HL-60/S4 treated with phorbol 12-myristate 13-acetate at 8.2 ng/mL for 4 days and 3 days (cell line): ENCODE measurements around the gene PROB1.
"Not testable (repeated sequence)": the region's sequence is repeated elsewhere in the genome, so short reads cannot be mapped to it uniquely, and the experiment has no call there.

ENCODE experiments used
- in situ Hi-C: fragments of 300-500 bp; cut with MboI; formaldehyde crosslinking; loops from 2 replicates; pipeline ENCODE4 v1.15.0; 2022; ENCODE audit warnings: low sequenced_read_pairs

PROB1 gene

DNA sequence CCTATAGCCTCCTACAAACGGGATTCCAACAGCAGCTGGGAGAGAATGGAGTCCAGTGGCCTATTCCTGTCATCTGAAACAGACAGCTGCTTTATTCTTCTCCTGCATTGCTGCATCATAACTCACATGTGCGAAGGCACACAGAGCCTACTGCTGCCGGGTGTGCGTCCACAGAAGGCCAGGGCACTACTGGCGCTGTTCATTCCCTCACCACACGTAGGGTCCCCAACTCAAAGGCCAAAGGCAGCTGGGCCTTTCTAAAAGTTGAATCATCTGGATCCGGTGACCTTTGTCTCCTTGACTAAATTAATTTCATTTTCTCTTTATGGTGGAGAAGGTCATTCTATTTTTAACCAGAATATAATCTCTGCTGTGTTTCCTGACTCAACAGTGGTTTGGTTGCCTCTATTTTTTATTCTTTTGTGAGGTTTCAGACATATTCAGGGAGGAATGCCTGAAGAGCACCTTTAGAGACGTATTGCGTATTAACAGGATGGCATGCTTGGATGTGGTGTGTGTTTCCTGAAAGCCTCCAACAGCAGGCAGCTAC is 19.8 kb upstream of the PROB1 start:
- in situ Hi-C loops = no loop called here

DNA sequence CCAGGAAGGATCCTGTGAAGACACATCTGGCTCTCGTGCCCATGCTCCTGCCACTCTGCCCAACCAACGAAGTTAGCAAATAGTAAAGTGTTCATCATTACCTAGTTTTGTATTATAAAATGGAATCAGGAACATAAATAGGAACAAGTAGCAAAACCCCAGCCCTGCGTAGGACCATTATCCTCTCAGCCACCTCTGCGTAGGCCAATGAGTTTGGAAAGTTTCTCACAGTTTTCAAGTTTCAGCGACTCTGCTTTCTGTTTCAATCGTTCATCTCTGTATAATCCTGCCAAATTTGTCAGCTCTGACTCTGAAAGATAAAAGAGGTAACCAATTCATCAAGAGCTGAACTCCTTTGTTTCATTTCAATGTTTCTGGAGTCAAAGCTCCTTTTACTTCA is 19.1 kb upstream of the PROB1 start:
- in situ Hi-C loops = no loop called here

DNA sequence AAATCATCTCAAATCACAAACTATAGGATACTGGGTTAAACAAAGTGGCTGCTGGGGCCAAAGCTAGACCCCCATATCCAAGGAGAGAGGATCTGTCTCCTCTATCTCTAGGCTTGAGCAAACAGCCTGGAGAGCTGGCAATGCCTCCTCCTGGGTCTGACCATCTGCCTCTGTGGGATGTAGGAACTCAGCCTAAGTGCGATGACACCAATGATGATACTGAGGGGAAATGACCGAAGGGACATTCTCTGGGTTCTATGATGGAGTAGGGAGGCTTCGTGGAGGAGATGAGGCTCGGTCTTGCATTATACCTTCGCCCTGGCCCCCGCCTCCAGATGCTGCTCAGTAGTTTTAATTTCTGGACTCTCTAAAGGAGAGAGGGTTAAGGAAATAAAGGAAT is 18.2 kb upstream of the PROB1 start:
- in situ Hi-C loops = no loop called here

DNA sequence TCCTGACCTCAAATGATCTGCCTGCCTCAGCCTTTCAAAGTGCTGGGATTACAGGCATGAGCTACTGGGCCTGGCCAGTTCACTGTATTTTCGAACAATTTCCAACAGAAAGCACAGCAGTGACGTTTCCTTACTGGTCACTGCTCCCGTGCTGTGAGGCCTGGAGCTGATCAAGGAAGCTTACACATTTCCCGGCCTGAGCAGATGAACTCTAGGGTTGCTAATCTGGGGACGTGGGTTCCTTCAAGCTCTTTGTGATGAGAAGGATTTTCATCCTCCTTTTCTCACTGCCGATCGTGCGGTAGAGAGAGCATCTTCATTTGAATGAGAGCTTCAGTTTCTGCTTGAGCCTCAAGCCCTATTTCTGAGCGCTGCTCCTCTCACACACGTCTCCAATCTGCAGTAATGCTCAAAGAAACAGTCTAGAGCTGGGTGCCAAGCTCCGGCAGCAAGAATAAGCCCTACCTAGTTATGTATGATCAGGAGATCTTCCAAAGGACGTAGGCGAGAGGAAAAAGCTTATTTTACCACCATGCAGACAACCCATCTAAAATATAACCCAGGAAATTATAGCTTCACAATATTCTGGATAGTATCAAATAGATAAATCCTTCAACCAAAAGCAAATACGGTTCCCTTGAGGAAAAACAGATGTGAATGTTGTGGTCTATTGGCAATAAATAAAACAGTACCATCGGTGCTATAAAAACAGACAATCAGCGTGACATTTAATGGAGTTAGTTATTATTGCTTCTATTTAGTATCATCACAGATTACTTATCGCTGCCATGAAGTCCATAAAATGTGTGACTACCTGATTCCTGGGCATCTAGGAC is 16.3 kb upstream of the PROB1 start:
- in situ Hi-C loops = no loop called here

DNA sequence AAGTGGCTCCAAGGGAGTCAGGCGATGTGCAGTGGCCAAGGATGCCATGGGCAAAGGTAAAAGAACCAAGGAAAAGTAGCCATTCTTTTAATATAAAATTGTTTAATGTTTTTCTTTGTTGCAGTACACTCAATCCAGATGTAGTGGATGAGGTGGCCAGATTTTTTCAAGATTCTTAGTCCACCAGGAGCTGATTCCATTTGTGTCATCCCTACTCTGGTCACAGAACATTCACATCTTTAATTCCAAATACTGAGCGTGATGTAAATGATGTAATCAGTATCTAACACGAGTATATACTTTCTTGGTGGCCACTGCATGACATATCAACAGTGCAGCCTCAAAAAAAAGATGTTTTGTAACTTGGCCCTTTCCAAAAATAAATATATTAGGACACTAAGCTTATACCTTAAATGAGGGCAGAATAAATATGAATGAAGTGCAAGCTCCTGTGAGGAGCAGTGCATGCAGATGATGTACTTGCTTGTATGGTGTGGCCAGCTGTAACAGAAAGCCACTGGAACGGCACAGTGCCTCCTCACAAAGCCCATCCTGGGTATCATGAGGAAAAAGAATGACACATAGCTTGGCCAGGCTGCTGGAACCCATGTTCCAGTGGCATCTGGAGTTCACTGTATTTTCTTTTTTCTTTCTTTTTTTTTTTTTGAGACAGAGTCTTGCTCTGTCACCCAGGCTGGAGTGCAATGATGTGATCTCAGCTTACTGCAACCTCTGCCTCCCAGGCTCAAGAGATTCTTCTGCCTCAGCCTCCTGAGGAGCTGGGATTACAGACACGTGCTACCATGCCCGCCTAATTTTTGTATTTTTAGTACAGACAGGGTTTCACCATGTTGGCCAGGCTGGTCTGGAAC is 15.5 kb upstream of the PROB1 start:
- in situ Hi-C loops = no loop called here

DNA sequence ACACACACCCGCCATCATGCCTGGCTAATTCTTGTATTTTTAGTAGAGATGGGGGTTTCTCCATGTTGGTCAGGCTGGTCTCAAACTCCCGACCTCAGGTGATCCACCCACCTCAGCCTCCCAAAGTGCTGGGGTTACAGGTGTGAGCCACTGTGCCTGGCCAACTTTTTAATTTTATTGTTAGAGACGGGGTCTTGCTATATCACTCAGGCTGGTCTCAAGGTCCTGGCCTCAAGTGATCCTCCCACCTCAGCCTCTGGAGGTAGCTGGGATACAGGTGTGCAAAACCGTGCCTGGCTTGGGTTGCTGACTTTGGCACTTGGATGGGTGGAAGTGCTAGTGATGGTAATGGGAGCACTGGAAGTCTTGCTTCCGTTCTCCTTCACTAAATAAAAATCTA is 14.2 kb upstream of the PROB1 start:
- in situ Hi-C loops = not testable (repeated sequence)

DNA sequence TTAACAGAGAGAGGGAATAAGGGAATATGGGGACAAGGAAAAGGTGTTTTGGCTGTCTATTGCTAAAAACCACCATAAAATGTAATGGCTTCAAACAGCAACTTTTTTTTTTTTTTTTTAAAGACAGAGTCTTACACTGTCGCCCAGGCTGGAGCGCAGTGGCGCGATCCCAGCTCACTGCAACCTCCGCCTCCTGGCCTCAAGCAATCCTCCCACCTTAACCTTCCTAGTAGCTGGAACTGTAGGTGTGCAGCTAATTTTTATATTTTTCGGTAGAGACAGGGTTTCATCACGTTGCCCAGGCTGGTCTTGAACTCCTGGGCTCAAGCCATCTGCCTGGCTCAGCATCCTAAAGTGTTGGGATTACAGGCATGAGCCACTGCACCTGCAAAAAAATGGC is 13.3 kb upstream of the PROB1 start:
- in situ Hi-C loops = no loop called here

DNA sequence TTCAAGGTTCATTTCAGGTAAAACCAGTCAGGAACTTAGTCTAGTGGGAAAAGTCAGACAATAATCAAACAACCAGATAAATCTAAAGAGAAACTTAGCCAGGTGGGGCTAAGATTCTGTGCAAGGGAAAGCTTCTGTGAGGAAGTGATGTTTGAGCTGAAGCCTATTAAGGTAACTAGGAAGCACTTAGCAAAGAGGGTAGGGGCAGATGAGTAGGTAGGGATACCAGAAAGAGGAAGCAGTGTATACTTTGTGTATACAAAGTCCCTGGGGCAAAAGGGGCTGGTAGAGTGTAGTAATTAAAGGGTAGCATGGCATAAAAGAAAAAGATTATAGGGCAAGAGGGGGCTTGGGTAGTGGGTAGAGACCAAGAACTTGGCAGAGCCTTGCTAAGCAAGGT is 12.6 kb upstream of the PROB1 start:
- in situ Hi-C loops = no loop called here

DNA sequence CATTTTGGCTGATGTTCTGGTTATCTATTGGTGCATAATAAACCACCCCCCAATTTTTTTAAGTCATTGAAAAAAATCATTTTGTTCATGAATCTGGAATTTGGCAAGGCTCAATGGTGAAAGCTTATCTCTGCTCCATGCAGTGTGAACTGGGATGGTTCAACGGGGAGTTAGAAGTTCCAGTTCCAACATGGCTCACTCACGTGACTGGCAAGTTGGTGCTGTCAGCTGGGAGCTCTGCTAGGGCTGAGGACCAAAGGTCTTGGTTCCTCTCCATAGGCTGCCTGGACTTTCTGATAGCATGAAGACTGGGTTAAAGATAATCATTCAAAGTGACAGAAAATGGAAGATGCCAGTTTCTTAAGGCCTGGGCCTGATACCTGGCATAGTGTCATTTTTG is 12.1 kb upstream of the PROB1 start:
- in situ Hi-C loops = no loop called here

DNA sequence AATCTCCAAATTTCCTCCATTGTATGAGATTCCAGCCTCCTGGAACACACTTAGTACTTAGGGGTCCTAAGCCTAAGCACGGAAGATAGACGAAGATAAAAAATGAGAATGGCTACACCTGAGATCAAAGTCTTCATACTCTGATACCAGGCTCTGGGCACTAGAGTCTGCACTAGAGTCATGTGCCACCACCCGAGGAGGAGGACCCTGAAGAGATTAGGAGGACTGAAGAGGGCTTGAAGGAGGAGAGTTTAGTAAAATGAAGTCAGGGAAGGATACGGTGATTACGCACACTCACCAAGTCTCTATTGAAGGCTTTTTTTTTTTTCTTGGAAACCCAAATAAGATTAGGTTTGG is 9.6 kb upstream of the PROB1 start:
- in situ Hi-C loops = no loop called here

DNA sequence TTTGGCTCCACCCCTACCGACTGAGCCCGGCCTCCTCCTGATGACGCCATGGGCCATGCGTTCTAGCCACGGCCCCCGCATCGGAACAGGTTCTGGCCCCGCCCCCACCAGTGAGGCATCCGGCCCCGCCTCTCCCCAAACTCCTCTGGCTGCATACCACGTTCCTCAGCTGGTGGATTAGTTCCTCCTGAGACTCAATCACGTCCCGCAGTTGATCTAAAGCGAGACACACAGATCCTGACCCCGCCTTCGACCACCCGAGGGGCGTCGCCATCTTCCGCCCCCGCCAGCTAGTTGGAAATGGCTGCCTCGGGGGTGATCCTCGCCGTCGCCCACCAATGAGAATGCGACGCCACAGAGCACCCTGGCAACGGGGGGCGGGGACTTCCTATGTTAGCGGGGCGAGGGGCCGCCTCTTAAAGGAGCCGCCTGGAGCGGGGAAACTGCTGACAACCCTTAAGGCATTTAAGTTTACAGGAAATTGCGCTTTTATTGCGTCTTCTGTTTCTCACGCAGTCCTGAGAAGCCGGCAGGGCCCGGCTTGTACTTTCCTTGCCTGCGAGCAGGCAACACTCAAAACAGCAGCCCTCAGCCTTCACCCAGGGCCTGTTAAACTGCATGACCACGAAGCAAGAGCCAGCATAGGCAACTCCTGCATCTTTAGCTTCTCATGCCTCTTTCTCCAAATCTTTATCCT is 9.0 kb upstream of the PROB1 start, which contains the start of gene SPATA24:
Gene SPATA24 (minus strand): TSS at position 303 of the 697 bp plus-strand sequence. CDS start 29 bp downstream, at position 274.
- in situ Hi-C loops = no loop called here

DNA sequence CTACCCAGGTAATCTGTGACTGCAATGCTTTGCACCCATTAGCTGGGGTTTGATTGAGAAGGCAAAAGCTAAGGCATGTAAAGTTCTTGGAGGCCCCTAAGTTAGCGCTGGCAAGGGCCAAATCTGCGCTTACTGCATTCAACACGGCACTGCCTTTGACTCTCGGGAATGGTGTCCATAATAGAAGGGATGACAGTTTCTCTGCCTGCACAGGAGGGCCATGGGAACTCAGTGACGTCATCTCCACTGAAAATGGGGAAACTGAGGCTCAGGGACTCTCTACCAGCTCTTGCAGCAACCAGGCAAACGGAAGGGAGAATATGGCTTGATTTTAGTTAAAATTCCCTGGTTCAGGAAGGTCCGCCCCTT is 8.5 kb upstream of the PROB1 start:
- in situ Hi-C loops = no loop called here

DNA sequence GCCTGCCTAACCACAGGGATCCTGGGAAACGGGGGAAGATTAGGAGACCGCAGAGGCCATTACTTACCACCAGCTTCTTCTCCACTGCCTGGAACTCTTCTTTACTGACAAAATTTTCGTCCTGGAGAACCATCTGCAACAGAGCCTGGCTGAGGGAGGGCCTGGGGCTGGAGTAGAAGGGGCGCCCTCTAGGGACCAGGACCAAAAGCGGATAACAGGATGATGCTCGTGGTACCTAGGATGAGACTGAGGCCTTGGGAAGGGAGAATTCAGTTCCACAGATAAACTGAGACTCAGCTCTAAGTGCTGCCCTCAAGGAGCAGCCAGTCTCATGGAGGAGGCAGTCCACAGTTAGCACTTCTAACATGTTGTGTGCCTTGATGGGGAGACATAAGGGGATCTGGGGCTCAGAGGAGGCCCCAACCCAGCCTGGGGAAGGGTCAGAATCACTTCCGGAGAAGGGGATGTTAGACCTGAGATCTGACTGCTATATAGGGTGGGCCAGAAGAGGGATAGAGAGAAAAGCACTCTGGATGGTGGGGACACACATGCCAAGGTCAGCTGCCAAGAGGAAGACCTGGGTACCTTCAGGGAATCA is 7.8 kb upstream of the PROB1 start:
- in situ Hi-C loops = no loop called here

DNA sequence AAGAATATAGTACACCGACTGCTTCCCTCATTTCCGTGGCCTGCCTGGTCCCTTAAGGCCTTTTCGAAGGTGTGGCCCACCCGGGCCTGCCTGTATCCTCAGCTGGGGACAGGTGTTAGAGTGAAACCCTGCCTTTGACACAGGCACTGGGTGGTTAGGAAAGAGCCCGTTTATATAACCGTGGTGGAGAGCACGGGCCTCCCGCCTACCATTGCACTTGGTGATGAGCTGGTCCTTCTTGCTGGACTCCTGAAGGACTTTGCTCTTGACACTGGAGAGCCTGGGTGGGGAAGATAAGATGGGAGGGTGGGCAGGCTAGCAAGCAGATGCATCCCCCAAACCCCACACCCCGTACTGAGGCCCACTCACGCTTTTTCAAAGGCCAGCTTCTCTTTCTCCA is 6.6 kb upstream of the PROB1 start:
- in situ Hi-C loops = no loop called here

DNA sequence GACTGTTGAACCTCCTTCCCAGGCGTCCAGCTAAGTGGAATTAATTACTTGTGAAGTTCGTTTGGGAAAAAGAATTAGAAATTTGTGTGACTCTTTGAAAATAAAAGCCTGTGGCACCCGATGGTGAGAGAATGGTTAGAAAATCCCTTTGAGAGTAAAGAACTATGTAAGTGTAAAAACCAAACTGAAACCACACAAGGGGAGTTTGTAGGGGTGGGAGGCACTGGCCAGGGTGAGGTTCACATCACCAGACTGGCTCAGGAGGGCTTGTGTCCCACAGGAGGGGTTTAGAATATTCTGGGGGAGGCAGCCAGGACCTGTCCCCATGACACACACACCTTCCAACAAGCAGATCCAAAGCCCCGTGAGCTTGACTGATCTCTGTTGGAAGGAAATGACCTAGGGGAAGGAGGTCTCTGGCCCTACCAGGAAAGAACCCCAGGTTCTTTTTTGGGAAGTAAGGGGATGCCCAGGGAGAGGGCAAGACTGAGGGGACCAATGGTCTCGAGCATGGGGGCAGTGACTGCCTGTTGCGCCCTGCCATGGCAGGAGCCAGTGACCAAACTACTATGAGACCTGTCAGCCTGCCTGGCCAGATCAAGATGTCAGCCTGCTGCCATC is 4.7 kb upstream of the PROB1 start:
- in situ Hi-C loops = no loop called here

DNA sequence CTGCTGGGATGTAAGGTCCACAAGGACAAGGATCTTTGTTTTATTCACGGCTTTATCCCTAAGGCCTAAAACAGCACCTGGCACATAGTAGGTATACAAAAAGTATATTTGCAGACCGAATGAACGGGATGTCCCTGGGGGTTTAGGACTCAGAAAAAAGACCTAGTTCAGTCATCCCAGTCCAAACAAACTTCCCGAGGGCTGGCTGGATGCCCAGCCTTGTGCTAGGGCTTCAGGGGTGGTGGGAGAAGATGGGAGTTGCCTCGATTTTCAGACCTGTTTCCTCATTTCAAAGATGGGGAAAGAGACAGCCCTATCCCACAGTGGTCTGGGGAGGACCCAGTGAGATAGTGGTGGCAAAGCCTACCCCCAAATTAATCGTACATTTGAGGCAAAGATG is 3.0 kb upstream of the PROB1 start:
- in situ Hi-C loops = no loop called here

DNA sequence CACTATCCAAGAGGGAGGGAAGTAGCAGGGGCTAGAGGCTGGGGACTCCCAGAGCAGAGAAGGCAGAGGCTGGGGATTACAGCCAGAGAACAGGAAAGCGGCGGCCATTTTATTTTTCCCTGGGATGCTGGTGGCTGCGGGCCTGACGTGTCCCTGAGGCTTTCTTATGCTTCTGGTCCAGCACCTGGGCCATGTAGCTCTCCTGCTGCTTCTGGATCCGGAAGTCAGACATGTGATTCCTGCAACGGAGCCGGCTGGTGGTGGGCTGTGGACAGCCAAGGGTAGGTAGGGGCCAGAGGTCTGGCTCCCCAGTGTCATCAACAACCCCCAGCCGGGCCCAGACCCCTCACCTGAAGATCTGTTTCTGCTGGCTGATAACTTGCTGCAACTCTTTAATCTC is 1.8 kb upstream of the PROB1 start:
- in situ Hi-C loops = no loop called here

DNA sequence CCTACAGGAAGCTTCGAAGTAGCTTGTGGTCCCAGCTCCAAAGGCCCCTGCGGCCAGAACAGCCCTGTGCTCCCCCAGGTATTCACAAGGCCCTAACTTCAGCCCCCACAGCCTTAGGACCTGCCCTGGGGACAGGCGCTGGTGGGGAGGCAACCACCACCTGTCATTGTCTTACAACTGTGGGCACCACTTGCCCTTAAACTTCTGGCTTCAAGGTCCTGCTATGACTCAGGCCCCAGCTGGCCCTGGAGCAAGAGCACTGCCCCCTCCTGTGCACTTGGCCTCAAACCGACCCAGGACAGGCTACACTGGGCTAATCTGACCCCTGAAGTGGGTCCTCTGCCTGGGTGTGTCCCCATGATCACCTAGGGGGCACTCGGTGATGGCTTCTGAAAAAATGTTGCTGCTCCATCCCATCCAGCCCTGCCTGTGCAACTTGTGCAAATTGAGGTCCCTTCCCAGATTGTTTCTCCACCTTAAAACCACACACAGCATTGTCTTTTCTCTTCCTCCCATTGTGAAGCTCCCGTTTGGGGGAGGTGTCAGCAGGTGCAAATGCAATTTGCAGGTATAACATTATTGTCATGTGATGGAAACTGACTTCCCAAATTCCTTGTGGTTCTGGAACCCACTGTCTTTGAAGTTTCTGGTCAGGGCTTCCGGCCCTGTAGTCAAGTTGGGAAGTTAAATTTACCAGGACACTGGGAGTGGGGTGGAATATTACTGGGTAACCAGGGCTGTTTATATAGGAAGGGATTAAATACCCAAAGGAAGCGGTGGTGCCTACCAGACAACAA is 1.1 kb upstream of the PROB1 start:
- in situ Hi-C loops = no loop called here

DNA sequence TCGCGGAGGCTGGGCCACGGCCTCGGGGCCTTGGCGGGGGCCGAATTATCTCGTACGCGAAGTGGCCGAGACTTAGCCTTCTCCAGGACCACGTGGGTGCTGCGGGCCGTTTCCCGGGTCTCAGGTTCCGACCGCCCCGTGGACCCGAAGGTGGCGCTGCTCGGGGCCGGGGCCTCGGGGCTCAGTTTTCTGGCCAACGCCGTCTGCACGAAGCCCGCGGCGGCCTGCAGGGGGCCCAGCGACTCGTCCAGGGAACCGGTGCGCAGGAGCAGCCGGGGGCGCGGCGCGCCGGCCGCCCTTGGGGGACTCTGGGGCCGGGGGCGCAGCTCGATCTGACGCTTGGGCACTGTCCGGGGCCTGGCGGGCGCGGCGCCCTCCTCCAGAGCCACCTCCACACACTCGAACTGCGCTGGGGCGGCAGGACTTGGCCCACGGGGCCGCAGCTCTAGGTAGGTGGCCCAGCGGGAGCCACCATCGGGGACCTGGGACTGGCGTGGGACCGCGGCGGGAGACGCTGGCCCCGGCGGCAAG is 716 bp downstream of the PROB1 start:
- in situ Hi-C loops = no loop called here
